ENCODE measurements around the gene SAMD10. TPM values are rescaled to one million over a fixed set of nuclear protein-coding genes. Genes with fewer than 3 reads are reported as not detected.
A peak's percentile ranks its signal among the peaks of the same experiment; 100 is the strongest.

Gene SAMD10
- total RNA-seq, 4 donors from 2014 or later, result 5.9 to 86.2 (median 19.4) TPM

DNA sequence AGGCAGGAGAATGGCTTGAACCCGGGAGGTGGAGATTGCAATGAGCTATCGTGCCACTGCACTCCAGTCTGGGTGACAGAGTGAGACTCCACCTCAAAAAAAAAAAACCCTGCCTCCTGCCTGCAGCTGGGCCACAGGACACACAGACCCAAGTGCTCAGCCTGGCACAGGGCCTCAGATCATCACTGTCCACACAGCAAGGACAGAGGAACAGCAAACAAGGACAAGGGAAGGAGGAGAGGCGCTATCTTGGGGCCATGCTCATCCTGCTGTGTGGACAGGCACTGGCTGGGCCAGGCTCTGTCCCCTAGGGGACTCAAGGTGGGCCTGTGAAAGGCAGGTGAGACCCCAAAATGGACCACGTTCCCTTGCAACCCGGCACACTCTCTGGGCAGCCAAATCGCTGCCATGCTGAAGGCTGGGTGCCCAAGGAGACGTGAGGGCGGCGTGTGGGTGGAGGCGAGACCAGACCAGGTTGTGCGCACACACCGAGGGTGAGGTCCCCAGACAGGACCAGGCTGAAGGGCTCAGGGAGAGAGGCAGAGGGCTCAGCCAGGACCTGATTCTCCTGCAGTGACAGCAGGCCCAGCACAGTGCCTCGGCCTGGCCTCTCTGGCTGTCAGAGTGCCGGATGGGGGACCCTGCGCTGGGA, 32.3 kb downstream of the SAMD10 start:
- Histone ChIP-seq H3K4me3 (no peak overlapping the region), H3K27me3 (no peaks in the 10 kb centered on the region), H3K27ac (peak overlapping the region in 2 of 4 donors; percentile 84 to 93), H3K36me3 (peaks cover 0 to 21% (median 8%) of the 10 kb centered on the region in 4 donors), H3K9me3 (no peaks in the 10 kb centered on the region), H3K4me1 (peaks cover 39 to 47% (median 42%) of the 10 kb centered on the region in 4 donors)
- 67 to 85% methylated on average over 2 to 13 of the region's 15 CpGs for WGBS, 2 donors (ENCODE audit: low coverage in 1 of 2)
- DNase-seq, result no peak
- in situ Hi-C loops (cut with MboI; ENCODE audit: low pct_ligation_motif_present in 1 of 4, low pct_unique_long_range_greater_than_20kb in 1 of 4, low sequenced_read_pairs in 3 of 4) (no loop called here), intact Hi-C loops (cut with DNase I; ENCODE audit: low total_unique reads) (no loop called here)
- no peak for TF ChIP-seq POLR2A (IDR thresholded peaks at IDR 0.05)

DNA sequence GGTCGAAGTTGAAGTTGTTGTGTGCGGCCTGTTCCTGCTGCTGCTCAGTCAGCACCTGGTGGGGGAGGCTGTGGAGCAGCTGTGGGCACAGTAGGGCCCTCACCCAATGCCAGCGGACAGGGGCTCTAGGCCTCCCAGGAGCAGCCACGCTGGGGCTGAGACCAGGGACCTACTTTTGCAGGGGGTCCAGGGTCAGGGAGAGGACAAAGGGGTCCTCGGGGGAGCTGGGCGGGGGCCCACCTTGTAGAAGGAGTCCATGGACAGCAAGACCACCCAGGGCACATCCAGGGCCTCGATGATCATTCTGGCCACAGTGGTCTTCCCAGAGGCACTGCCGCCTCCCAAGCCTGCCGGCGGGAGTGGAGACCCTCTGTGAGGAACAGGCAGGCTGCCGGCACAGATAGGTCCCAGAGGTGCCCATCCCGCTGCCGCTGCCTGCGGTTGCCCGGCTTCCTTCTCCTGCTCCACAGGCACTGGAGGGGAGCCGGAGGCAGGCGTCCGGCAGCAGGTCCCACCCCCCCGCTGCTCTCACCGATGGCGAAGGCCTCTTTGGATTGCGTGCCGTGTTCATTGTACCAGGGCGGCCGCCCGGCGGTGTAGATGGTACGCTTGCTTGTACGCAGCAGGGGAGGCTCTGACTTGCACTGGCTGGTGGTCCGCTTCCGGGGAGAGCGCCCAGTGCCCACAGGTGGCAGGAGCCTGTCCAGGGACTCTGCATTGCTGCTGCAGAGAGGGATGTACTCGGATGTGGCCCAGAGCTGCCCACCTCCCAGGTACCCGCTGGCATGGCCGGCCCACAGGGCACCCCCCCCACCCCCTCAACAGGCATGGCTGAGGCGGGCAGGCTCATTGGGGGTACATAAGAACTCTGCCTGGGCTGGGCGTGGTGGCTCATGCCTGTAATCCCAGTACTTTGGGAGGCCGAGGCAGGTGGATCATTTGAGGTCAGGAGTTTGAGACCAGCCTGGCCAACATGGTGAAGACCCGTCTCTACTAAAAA, 33.2 kb downstream of the SAMD10 start:
- 89 to 100% methylated on average over 1 to 17 of the region's 39 CpGs for WGBS, 2 donors (ENCODE audit: low coverage in 1 of 2)
- no peak overlapping the region for H3K4me3 ChIP-seq
- DNase-seq, result peak; percentile 8
- H3K9me3 ChIP-seq, result no peaks in the 10 kb centered on the region
- H3K36me3 ChIP-seq, result peaks cover 0 to 21% (median 8%) of the 10 kb centered on the region in 4 donors
- H3K4me1 ChIP-seq, result peaks cover 31 to 38% (median 34%) of the 10 kb centered on the region in 4 donors
- intact Hi-C loops (cut with DNase I; ENCODE audit: low total_unique reads) (no loop called here), in situ Hi-C loops (cut with MboI; ENCODE audit: low pct_ligation_motif_present in 1 of 4, low pct_unique_long_range_greater_than_20kb in 1 of 4, low sequenced_read_pairs in 3 of 4) (no loop called here)
- H3K27ac ChIP-seq, result no peak overlapping the region
- TF ChIP-seq, protein P1, sequence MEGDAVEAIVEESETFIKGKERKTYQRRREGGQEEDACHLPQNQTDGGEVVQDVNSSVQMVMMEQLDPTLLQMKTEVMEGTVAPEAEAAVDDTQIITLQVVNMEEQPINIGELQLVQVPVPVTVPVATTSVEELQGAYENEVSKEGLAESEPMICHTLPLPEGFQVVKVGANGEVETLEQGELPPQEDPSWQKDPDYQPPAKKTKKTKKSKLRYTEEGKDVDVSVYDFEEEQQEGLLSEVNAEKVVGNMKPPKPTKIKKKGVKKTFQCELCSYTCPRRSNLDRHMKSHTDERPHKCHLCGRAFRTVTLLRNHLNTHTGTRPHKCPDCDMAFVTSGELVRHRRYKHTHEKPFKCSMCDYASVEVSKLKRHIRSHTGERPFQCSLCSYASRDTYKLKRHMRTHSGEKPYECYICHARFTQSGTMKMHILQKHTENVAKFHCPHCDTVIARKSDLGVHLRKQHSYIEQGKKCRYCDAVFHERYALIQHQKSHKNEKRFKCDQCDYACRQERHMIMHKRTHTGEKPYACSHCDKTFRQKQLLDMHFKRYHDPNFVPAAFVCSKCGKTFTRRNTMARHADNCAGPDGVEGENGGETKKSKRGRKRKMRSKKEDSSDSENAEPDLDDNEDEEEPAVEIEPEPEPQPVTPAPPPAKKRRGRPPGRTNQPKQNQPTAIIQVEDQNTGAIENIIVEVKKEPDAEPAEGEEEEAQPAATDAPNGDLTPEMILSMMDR (IDR thresholded peaks at IDR 0.05), result no peak
- TF ChIP-seq POLR2AphosphoS5 (IDR thresholded peaks at IDR 0.05), result no peak
- TF ChIP-seq EP300 (IDR thresholded peaks at IDR 0.05; ENCODE audit: low read depth), result no peak
- TF ChIP-seq POLR2A (IDR thresholded peaks at IDR 0.05), result no peak
- no peaks in the 10 kb centered on the region for H3K27me3 ChIP-seq

DNA sequence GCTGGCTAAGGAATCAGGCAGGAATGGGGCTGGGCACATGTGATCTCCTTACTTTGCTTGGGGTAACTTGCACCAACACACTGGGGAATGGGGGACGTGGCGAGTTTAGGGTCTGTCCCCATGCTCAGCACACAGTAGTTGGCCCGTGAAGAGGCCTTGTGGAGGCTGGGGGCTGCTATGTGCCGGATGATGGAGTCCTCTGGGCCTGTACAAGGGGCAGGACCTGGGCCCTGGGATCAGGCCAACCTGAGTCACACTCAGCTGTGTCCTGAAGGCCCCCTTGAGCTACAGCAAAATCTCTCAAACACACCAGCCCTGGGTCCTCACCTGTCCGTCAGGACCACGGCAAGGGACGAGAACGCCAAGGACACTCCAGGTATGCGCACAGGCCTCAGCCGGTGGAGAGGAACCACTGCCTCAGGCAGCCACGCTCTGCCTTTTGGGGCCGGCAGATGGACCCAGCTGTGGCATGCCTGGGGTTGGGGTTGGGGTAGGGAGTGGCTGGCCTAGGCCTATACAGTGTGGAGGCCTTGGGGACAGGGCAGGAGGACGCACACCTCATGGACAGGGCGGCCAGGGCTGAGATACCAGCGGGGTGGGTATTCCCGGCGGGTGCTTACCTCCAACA, 34.3 kb downstream of the SAMD10 start:
- peaks cover 20 to 27% (median 24%) of the 10 kb centered on the region in 4 donors for H3K4me1 ChIP-seq
- H3K36me3 ChIP-seq, result peaks cover 0 to 31% (median 12%) of the 10 kb centered on the region in 4 donors
- no peaks in the 10 kb centered on the region for H3K27me3 ChIP-seq
- DNase-seq, result no peak
- WGBS, 2 donors (ENCODE audit: low coverage in 1 of 2), result 94% methylated on average over 16 of the region's 17 CpGs; no CpG with 5 or more reads in 1 of the 2 donors
- in situ Hi-C loops (cut with MboI; ENCODE audit: low pct_ligation_motif_present in 1 of 4, low pct_unique_long_range_greater_than_20kb in 1 of 4, low sequenced_read_pairs in 3 of 4) (no loop called here), intact Hi-C loops (cut with DNase I; ENCODE audit: low total_unique reads) (no loop called here)
- TF ChIP-seq EP300 (IDR thresholded peaks at IDR 0.05; ENCODE audit: low read depth) (no peak), POLR2A (IDR thresholded peaks at IDR 0.05) (no peak), POLR2AphosphoS5 (IDR thresholded peaks at IDR 0.05) (no peak)
- H3K4me3 ChIP-seq, result no peak overlapping the region
- no peak overlapping the region for H3K27ac ChIP-seq
- H3K9me3 ChIP-seq, result no peaks in the 10 kb centered on the region

DNA sequence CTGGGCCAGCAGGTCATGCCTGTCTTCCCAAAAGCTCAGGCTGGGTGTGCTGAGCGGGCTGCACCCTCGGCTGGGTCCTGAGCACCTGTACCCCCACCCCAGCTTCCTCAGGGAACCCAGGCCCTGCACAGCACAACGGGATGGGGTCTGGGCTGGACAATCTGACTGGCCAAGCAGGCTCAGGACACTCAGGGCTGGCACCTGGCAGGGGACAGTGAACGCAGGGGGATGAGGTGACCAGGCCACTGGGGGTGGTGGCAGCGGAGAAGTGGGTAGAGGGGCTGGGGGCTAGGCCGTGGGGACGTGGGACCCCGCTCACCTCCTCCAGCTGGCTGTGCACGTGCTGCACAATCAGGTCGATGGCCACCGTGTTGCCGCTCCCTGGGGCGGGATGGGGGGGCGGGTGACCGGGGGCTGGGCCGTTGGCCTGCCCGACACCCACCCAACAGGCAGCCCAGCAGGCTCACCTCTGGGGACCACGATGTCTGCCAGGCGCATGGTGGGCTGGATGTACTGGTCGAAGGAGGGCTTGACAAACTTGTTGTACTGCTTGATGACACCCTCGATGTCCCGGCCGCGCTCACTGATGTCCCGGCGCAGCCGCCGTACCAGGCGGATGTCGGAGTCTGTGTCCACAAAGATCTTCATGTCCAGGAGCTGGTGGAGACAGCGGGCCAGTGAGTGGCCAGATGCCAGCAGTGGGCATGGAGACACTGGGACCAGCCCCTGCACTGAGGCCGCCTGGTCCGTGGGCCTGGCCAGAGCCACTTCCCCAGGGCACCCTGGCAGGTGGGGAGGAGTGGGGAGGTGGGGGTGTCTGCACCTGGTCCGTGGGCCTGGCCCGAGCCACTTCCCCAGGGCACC, 35.1 kb downstream of the SAMD10 start:
- no peaks in the 10 kb centered on the region for H3K9me3 ChIP-seq
- in situ Hi-C loops (cut with MboI; ENCODE audit: low pct_ligation_motif_present in 1 of 4, low pct_unique_long_range_greater_than_20kb in 1 of 4, low sequenced_read_pairs in 3 of 4), result no loop called here
- no peaks in the 10 kb centered on the region for H3K27me3 ChIP-seq
- 94% methylated on average over 33 of the region's 35 CpGs; no CpG with 5 or more reads in 1 of the 2 donors for WGBS, 2 donors (ENCODE audit: low coverage in 1 of 2)
- TF ChIP-seq, protein P1 (IDR thresholded peaks at IDR 0.05), result no peak
- no peak for TF ChIP-seq EP300 (IDR thresholded peaks at IDR 0.05; ENCODE audit: low read depth)
- no peak for TF ChIP-seq POLR2AphosphoS5 (IDR thresholded peaks at IDR 0.05)
- TF ChIP-seq POLR2A (IDR thresholded peaks at IDR 0.05), result no peak
- no peak overlapping the region for H3K4me3 ChIP-seq
- intact Hi-C loops (cut with DNase I; ENCODE audit: low total_unique reads), result no loop called here
- H3K27ac ChIP-seq, result no peak overlapping the region
- H3K36me3 ChIP-seq, result peaks cover 0 to 34% (median 13%) of the 10 kb centered on the region in 4 donors
- no peak for DNase-seq
- peaks cover 13 to 19% (median 16%) of the 10 kb centered on the region in 4 donors for H3K4me1 ChIP-seq

Measured in transverse colon (tissue), 4 donors.